Astrocyte (in vitro differentiated cells and primary cell): ENCODE results near the gene SEC11C.

Experiments used
- CTCF ChIP-seq: IDR thresholded peaks from 2 replicates; pipeline ENCODE4 v1.5.1; 2011; ENCODE audit warnings: low read depth, mild to moderate bottlenecking, inconsistent platforms, low read length, moderate library complexity; ENCODE audit not compliant: insufficient read depth
- EZH2 ChIP-seq: IDR thresholded peaks from 2 replicates; pipeline ENCODE4 v1.6.1; 2012; ENCODE audit warnings: mild to moderate bottlenecking, low read length, inconsistent platforms; ENCODE audit not compliant: insufficient read depth

- TF ChIP-seq CTCF (no peak), EZH2 (no peak)
Observed at GRCh38 chr18:59139615-59140301, at the start of gene SEC11C.
